G401 (cell line): ENCODE measurements around the gene PM20D1. TPM values are rescaled to one million over a fixed set of nuclear protein-coding genes. Genes with fewer than 3 reads are reported as not detected.
"Not testable (repeated sequence)": the region's sequence is repeated elsewhere in the genome, so short reads cannot be mapped to it uniquely, and the experiment has no call there.

Source experiments
- DNase-seq: peaks from one replicate; pipeline ENCODE4 v3.0.0-alpha.2; 2015; ENCODE audit warnings: low spot score
- in situ Hi-C: cut with HindIII; loops from 2 replicates; pipeline ENCODE4 v1.10.0; 2016; ENCODE audit warnings: low sequenced_read_pairs, mixed read lengths
- total RNA-seq: library from RNA; depleted of rRNA; stranded (reverse); fragments of >200 nt; shearing (Covaris generic); gene quantifications from 2 replicates; pipeline ENCODE4 v1.2.3, GENCODE V29; 2014; rRNA removed

PM20D1 gene
- not detected in 2 replicates for total RNA-seq

GRCh38 chr1:205849619-205850355, at the start of gene PM20D1:
Gene PM20D1, minus strand, starts transcription at chr1:205850132. Its CDS starts 60 bp downstream, at chr1:205850072.
- in situ Hi-C loops, result no loop called here
- DNase-seq, result peak; percentile 91

GRCh38 chr1:205896351-205896750, 46.4 kb upstream of the PM20D1 start:
- no peak for DNase-seq
- in situ Hi-C loops, result no loop called here

GRCh38 chr1:205894119-205894518, 44.2 kb upstream of the PM20D1 start:
- in situ Hi-C loops, DNase-seq: not testable (repeated sequence)

- in situ Hi-C loops, DNase-seq: not testable (repeated sequence)
Observed at GRCh38 chr1:205892175-205892574, 42.2 kb upstream of the PM20D1 start.

- DNase-seq, in situ Hi-C loops: not testable (repeated sequence)
Observed at GRCh38 chr1:205891481-205891880, 41.5 kb upstream of the PM20D1 start.

- in situ Hi-C loops, DNase-seq: not testable (repeated sequence)
Observed at GRCh38 chr1:205890631-205891030, 40.7 kb upstream of the PM20D1 start.

- DNase-seq, in situ Hi-C loops: not testable (repeated sequence)
Observed at GRCh38 chr1:205889706-205890105, 39.8 kb upstream of the PM20D1 start.

- in situ Hi-C loops, DNase-seq: not testable (repeated sequence)
Observed at GRCh38 chr1:205889006-205889405, 39.1 kb upstream of the PM20D1 start.

GRCh38 chr1:205883792-205884191, 33.9 kb upstream of the PM20D1 start:
- DNase-seq, result no peak
- in situ Hi-C loops, result no loop called here

GRCh38 chr1:205880923-205881322, 31.0 kb upstream of the PM20D1 start:
- DNase-seq, result no peak
- in situ Hi-C loops, result no loop called here

GRCh38 chr1:205879974-205880373, 30.0 kb upstream of the PM20D1 start:
- in situ Hi-C loops, result no loop called here
- no peak for DNase-seq

GRCh38 chr1:205878026-205878425, 28.1 kb upstream of the PM20D1 start:
- no peak for DNase-seq
- in situ Hi-C loops, result no loop called here

- DNase-seq, in situ Hi-C loops: not testable (repeated sequence)
Observed at GRCh38 chr1:205873148-205873547, 23.2 kb upstream of the PM20D1 start.

- DNase-seq, result no peak
- in situ Hi-C loops, result no loop called here
Observed at GRCh38 chr1:205870236-205870635, 20.3 kb upstream of the PM20D1 start.

GRCh38 chr1:205861540-205861939, 11.6 kb upstream of the PM20D1 start:
- no peak for DNase-seq
- in situ Hi-C loops, result no loop called here

GRCh38 chr1:205858141-205858961, 8.4 kb upstream of the PM20D1 start:
- in situ Hi-C loops, result no loop called here
- DNase-seq, result no peak

GRCh38 chr1:205857501-205857900, 7.6 kb upstream of the PM20D1 start:
- in situ Hi-C loops, DNase-seq: not testable (repeated sequence)

GRCh38 chr1:205856433-205856832, 6.5 kb upstream of the PM20D1 start:
- in situ Hi-C loops, result no loop called here
- DNase-seq, result no peak

GRCh38 chr1:205852969-205853368, 3.0 kb upstream of the PM20D1 start:
- DNase-seq, result no peak
- in situ Hi-C loops, result no loop called here

- in situ Hi-C loops, result no loop called here
- DNase-seq, result no peak
Observed at GRCh38 chr1:205851993-205852392, 2.1 kb upstream of the PM20D1 start.
